Measurements from ENCODE around the gene CCNL2.
"Not testable (repeated sequence)": the region's sequence is repeated elsewhere in the genome, so short reads cannot be mapped to it uniquely, and the experiment has no call there.

Gene CCNL2

DNA sequence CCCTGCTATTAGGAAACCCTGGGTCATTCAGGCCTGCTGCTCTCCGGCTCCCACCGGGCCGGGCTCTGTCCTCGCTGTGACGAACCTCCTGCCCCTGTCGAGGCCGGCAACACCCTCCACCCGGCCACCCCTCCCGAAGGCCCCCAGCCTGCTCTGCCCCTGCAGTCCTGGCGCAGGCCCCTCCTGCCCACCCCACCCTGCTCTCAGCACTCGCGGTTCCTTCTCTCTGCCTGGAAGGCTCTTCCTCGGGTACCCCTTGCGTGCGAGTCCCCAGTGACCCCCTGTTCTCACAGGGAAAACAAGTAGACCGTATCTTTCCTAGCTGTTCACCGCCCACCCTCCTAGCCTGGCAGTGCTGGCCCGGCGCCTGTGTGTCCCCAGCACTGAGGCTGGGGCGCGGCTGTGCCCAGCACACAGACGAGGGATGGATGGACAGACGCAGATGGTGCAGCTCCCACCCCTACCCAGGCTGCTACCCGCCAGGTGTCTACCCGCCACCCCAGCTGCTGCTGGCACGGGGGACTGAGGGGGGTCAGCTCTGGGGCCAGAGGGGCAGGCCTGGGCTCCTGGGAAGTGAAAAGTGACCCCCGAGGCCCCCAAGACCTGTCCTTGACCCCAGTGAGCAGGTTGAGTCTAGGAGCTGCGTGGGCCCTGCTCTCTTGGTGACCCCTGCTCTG is 33.3 kb upstream of the CCNL2 start:
- DNase-seq: no peak

DNA sequence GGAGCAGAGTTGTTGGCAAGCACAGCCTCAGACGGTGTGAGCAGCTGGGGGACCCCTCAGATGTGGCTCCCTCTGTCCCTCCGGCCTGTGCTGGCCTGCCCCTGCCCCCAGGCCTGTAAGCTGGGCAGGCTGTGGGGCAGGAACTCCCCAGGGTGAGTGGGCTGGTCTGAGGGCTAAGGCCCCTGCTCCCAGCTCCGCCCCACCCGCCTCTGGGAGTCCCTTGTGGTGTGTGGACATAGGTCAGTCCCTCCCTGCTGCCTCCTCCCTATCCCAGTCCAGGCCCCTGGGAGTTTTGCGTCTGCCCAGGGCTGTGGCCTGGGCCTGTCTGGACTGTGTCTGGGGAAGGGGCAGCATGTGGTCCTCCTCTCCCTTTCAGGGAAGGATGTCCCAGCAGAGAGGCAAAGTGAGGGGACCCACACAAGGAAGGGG is 32.7 kb upstream of the CCNL2 start:
- DNase-seq: no peak

DNA sequence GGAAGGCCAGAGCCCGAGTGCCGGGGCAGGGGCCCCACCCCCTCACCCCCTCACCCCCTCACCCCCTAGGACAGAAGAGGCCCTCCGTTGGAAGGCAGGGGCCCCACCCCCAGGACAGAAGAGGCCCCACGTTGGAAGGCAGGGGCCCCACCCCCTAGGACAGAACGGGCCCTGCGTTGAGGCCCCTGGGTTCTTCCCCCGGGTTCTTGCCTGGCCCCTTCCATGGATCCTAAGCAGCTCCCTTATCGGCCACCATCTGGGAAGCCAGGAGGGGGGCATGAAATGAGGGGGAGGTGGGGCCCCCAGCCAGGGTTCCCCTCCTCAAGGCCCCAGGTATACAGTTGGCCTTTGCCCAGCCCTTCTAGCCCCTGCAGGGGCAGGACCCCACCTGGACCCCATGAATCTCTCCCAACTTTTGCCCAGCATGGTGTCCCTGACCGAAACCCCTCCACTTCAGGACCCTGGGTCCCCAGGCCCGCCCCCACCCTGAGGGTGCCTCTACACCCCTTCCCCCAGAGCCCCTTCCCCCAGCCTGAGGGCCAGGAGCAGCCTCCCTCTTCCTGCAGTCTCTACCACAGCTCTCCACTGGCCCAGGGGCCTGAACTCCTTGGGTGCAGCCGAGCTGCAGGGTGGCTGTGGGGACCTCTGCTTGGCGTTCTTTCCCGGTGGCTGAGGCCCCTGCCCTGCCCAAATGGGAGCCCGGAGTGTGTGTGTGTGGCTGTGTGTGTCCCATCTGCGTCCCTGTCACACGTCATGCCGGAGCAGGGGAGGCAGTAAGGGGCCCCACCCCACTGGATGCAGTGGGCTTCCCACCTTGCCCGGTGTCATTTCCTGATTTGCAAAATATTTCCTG is 32.1 kb upstream of the CCNL2 start:
- no peak for DNase-seq

DNA sequence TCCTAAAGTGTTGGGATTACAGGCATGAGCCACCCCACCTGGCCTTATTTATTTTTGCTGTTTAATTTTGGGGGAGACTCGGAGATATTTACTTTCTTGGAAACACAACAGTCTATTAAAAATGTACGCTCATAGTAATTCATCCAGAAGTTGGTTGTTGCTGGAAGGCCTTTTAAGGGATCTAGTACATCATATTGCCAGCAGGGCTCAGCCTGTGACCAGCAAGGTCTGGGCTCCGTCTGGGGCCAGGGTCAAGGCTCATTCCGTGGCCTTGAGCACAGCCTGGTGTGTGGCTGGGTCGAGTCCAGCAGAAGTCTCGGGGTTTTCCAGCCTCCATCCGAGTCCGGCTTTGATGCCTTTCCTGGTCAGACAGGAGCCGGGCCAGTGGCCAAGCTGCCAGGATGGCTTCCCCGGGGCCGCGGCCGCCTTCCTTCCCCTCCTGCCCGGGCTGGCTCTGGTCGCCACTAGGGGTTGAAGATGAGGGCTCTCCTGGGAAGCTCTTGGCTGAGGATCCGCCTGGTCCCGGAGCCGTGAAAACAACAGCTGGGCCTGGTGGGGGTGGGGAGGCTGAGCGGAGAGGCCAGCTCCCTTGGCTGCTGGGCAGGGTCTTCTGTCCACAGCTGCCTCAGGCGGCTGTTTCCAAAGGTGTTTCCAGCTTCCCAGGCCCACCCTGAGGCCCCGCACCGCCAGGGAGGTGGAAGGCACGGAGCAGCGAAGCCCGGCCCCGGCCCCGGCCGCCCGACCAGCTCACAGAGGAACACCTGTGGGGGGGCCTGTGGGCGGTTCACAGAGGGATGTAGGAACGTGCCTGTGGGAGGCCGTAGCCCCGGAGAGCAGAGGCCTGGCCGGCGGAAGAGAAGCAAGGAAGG is 31.2 kb upstream of the CCNL2 start:
- no peak for DNase-seq

DNA sequence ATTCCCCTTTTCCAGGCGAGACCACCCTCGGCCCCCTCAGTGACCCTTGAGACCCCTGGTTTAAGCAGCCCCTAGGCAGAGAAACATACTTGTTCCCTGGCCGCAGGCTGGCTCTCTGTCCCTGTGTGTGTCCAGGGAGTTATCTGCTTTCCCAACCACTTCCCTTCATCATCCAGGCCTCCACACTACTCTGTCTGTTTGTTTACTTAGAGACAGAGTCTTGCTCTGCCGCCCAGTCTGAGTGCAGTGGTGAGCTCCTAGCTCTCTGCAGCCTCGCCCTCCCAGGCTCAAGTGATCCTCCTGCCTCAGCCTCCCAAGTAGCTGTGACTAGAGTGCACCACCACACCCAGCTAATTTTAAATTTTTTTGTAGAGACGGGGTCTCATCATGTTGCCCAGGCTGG is 30.5 kb upstream of the CCNL2 start:
- no peak for DNase-seq

DNA sequence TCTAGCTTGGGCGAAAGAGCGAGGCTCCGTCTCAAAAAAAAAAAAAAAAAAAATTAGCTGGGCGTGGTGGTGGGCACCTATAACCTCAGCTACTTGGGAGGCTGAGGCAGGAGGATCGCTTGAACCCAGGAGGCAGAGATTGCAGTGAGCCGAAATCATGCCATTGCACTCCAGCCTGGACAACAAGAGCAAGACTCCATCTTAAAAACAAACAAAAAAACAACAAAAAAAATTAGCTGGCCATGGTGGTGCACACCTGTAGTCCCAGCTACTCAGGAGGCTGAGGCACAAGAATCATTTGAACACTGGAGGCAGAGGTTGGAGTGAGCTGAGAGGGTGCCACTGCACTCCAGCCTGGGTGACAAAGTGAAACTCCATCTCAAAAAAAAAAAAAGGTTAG is 29.8 kb upstream of the CCNL2 start:
- not testable (repeated sequence) for DNase-seq

DNA sequence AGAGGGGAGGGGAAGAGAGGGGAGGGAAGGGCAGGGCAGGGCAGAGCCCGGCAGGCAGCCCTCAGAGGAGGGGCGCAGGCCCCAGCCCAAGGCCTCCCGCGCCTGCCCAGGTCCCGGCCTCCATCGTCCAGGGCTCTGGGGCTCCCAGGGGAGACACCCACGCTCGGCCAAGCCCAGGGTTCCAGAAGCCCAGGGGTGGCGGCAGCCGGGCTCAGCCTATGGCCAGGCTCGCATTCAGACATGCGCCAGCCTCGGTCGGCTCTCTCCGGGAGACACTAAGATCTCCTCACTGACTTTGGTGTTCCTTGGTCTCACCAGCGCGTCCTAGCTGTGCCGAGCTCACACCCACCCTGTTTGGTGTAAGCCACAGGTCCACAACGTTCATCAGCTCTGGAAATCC is 29.0 kb upstream of the CCNL2 start:
- no peak for DNase-seq

DNA sequence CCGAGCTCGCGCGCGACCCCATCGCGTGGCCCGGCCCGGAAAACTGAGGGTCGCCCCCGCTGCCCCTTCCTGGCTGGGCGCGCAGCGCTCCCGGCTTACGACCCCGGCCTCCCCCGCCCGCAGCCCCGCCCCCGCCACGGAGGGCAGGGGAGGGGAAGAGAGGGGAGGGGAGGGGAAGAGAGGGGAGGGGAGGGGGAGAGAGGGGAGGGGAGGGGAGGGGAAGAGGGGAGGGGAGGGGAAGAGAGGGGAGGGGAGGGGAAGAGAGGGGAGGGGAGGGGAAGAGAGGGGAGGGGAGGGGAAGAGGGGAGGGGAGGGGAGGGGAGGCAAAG is 28.6 kb upstream of the CCNL2 start:
- no peak for DNase-seq

DNA sequence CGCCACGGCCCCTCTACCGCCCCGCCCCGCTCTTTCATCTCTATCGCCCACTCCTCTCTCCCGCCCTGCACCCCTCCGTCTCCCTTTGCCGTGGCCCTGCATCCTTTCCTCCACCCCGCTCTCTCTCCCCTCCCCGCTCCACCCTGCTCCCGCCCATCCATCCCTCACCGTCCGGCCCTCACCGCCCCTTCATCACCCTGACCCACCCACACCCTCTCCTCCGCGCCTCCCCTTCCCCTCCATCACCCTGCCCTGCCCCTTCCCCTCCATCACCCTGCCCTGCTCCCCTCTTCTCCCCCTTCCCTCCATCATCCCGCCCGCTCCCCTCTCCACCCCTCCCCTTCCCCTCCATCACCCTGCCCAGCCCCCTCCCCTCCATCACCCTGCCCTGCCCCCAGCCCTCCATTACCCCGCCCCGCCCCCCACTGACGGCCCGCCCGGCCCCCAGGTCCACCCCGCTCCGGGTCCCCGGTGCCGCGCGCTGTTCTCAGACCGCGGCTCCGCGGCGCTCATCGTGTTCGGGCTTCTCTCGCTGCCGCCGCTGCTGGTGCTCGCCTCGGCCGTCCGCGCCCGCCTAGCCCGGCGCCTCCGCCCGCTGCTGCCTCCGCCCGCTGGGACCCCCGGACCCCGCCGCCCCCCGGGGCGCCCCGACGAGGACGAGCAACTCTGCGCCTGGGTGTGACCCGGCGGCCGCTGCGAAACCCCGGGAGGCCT is 28.1 kb upstream of the CCNL2 start:
- DNase-seq: no peak

DNA sequence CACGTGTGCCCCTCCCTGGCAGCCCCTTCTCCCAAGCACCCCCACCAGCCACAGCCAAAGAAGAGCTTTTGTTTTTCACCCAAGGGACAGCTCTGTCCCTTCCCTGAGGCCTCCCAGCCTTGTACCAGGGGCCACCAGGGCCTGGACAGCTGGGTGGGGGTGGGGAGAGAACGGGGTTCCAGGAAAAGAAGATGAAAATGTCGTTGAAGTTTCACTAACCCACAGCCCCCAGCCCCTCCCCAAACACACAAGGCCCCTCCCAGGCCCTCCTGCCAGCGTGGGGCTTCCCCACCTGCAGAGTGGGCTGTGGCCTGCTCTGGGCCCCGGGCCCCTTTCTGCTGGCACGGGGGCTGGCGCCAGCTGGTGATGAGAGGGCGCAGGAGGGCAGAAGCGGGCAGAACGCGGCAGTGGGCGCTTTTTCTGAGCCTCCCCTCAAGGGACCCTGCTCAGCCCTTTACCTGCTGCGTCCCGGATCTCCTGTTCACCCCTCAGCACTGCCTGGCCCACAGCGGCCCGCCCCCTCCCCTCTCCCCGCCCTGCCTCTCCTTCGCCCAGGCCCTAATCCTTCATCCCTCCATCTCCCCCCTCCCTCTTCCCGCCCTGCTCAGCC is 27.5 kb upstream of the CCNL2 start:
- no peak for DNase-seq

DNA sequence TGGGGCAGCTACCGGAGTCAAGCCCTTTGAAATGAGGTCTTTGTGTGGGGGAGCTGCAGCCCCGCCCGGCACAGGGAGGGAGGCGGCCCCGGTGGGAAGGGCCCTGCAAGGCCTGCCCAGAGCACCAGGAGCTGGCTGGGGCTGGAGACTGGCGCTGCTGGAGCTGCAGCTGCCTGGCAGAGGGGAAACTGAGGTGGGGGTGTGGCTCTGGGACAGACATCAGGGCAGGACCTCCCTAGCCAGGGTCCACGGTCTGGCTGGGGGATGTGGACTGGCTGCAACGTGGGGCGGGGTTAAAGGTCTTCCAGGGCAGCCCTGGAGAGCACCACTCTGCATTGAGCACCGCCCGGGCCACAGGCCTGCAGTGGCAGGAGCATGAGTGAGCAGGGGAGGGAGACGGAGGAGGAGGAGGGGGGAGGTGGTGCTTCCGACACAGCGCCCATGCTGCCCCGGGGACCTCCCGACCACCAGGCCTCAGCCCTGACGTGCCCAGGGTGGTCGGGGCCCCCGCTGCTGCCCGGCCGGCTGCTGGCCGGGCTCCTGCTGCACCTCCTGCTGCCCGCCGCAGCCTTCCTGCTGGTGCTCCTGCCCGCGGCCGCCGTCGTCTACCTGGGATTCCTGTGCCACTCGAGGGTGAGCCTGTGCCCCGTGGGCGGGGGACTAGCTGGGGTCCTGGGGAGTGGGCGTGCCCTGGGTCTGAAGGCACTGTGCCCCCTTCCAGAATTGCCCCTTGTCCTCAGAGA is 26.8 kb upstream of the CCNL2 start:
- DNase-seq: no peak

DNA sequence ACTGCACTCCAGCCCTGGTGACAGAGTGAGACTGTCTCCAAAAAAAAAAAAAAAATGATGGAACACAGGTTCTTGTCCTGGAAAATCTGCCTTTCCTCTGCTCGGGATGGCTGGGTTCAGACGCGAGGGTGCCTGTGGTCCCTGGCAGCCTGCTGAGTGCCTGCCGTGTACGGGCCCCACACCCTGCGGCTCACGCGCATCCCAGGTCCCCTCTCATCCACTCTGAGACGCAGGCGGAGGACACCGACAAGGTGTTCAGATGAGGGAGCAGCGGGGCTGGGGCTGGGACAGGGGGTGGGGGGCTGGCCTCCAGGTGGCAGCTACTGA is 26.3 kb upstream of the CCNL2 start:
- DNase-seq: no peak

DNA sequence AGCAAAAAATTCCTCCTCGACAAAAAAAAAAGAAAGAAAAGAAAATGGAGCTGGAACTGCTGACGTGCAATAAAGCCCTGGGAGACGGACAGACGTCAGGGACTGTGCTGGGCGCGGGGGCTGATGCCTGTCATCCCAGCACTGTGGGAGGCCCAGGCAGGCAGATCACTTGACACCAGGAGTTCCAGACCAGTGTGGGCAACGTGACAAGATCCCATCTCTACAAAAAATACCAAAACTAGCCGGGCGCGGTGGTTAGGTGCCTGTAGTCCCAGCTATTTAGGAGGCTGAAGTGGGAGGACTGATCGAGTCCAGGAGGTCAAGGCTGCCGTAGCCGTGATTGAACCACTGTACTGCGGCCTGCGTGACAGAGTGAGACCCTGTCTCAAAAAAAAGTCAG is 25.6 kb upstream of the CCNL2 start:
- DNase-seq: no peak

DNA sequence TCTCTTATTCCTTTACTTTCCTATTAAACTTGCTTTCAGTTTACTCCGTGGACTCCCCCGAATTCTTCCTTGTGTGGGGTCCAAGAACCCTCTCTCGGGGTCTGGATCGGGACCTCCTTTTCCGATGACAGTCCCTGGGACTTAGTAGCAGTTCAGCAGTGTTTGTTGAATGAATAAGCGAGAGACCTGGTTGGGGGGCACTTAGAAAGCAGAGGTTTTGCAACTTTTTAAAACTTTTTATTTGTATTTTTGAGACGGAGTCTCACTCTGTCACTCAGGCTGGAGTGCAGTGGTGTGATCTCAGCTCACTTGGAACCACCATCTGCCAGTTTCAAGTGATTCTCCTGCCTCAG is 24.1 kb upstream of the CCNL2 start:
- DNase-seq: no peak

DNA sequence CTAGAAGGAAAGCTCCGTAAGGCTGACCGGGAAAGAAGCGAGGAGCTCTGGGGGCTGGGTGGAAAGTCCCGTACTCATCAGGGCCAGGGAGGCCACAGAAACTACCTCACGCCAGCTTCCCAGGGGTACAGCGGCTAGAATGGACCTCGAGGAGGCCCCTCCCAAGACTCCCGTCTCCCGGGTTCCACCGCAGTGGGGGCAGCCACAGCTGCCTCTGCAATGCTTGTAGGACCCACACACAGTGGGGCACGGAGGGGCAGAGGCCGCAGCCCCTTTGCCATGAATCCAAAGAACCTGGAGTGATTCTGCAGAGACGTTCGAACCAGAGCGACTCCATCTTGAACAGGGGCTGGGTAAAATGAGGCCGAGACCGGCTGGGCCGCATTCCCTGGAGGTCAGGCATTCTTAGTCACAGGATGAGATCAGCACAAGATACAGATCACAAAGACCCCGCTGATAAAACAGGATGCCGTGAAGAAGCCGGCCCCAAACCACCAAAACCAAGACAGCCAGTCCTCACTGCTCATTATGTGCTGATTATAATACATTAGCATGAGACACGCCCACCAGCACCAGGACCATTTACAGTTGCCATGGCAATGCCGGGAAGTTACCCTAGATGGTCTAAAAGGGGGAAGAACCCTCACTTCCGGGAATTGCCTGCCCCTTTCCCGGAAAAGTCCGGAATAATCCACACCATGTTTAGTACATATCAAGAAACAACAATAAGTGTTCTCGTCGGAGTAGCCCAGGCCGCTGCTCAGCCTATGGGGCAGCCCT is 23.5 kb upstream of the CCNL2 start:
- DNase-seq: no peak

DNA sequence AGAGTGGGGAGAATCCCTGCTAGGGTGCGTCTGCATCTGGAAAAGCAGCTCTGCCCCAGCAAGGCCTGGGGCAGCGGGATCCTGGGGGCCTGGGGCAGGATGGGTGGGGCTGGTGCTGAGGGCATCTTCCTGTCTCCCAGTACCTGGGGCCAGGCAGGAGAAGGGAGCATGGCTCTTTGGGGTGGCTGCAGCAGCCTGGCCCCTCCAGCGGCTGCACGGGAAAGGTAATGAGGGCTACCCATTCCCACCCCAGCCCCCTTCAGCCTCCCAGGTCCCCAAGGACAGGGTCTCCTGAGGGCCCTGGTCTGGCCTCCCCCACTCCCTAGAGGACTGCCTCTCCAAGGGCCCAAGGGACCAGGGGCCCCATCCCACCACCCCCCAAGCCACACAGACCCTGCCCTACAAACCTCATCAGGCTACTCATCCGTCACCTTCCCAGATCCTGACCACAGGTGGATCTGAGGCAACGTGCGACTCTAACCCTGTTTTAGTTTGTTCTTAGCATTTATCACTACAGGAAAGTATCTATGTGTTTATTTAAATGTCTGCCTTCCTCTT is 22.9 kb upstream of the CCNL2 start:
- DNase-seq: no peak

DNA sequence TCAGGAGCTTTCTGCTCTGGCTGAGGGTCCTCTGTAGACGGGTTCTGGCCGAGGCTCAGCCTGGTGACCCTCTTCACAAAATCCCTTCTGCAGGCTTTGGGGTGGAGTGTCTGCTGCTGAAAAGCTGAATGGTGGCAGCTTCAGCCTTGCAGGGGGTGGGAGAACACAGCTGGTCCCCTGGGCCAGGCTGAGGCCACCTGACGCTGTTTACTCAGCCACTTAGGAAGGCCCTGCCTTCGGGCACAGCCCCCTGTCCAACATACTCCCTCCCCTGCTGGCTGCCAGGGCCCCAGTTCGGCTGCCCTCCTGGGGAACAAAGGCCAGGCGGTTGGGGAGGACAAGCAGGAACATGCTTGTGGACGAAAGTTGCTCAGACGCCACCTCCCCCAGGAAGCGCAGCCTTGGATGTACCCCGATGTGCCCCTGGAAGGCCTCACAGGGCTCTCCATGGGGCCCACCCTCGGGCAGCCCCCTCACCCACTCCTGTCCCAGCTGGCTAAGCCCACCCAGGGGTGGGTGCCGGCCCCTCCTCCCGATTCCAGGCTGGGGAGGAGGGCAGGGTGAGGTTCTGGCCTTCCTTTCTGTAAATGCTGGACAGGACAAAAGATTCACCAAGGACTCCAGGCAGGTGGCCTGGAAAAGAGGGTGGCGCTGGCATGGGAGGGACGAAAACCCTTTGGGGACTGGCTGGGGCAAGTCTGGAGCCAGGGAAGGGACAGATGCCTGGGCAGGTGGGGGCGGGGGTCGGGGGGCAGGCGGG is 22.2 kb upstream of the CCNL2 start, which contains the start of gene ANKRD65:
Gene ANKRD65, minus strand, starts transcription at position 130 of the 760 bp plus-strand sequence. CDS start 271 bp downstream, outside the sequence.
- DNase-seq: peak; percentile 68 to 89

DNA sequence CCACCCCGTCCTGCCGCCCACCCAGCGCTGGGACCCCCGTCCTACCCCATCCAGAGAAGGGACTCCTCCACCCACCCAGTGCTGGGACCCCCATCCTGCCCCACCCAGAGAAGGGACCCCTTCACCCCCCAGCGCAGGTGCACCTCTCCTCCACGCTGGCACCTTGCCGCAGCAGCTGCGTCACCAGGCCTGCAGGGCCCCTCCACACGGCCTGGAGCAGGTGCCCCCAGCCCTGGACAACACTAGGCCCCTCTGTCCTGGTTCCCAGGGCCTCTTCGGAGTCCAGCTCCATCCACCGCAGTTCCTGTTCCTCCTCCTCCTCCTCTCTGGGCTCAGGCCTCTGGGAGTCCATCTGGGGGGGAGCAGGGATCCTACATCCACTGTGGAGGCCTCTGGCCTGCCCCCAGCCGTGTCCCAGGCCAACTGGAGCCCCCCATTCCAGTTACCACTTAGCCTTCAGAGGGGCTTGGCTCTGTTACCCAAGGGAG is 21.6 kb upstream of the CCNL2 start:
- DNase-seq: no peak

DNA sequence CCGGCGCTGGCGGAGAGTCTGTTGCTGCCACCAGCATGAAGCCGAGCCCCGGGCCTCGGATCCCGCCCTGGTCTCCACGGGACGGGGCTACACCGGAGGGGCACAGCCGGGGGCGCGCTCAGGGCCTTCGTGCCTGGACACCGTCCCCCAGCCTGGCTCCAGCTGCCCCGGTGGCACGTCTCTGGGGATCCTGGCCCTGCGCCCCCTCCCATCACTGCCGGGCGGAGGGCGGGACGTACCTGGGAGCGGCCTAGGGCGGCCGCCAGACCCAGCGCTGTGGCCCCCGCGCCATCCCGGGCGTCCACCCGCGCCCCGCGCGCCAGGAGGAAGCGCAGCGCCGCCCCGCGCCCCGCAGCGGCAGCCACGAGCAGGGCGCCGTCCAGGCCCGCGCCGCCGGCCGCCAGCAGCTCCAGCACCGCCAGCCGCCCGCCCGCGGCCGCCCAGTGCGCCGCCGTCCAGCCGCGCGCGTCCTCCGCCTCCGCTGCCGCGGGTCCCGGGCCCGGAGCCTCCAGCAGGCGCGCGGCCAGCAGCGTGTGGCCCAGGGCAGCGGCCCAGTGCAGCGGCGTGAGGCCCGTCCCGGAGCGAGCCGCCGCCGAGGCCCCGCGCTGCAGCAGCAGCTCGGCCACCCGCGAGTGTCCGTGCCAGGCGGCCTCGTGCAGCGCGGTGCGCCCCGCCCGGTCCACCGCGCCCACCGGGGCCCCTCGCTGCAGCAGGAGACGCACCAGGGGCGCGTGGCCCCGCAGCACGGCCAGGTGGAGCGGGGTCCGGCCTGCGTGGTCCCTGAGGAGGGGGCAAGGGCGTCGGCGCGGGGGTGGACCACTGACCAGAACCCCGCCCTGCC is 20.9 kb upstream of the CCNL2 start:
- DNase-seq: no peak

Measured in NCI-H526 (cell line).